Esophagus squamous epithelium (tissue), 5 donors: ENCODE results near the gene MYO5A. TPM values are rescaled to one million over a fixed set of nuclear protein-coding genes. Genes with fewer than 3 reads are reported as not detected.

Experiments
- DNase-seq: peaks from one replicate; lab custom pipeline; 2025; lab: John Stamatoyannopoulos, UW
- H3K27ac ChIP-seq, 4 donors: fragments of 200-600 bp; sonication (generic); one replicate each; pipeline ENCODE4 v1.5.1; 2016 to 2019; ENCODE audit warnings: mild to moderate bottlenecking in 1 of 4
- H3K27me3 ChIP-seq, 4 donors: fragments of 200-600 bp; sonication (generic); 1 replicate in 3 of 4; 2 replicates in 1 of 4; pipeline versions ENCODE4 v1.5.1 to v1.6.0; 2017 to 2021; ENCODE audit warnings: antibody characterized with exemption in 1 of 4
- H3K36me3 ChIP-seq, 3 donors: fragments of 200-600 bp; sonication (generic); one replicate each; pipeline ENCODE4 v1.5.1; 2016 to 2019
- H3K4me1 ChIP-seq, 3 donors: fragments of 200-600 bp; sonication (generic); one replicate each; pipeline ENCODE4 v1.5.1; 2017 to 2019
- H3K4me3 ChIP-seq, 4 donors: fragments of 200-600 bp; sonication (generic); 1 replicate in 3 of 4; 2 replicates in 1 of 4; pipeline ENCODE4 v1.5.1; 2016 to 2019; ENCODE audit warnings: mild to moderate bottlenecking in 2 of 4, moderate library complexity in 1 of 4
- H3K9me3 ChIP-seq, 3 donors: fragments of 200-600 bp; sonication (generic); one replicate each; pipeline ENCODE4 v1.5.1; 2016 to 2019
- POLR2A ChIP-seq, 4 donors: fragments of 450-650 bp; IDR thresholded peaks; one replicate each; pipeline ENCODE4 v1.6.1; 2017; ENCODE audit warnings: antibody characterized with exemption in 4 of 4, mild to moderate bottlenecking in 4 of 4, moderate library complexity in 3 of 4
- WGBS, 2 donors: methylation state at CpG; one replicate each; pipeline ENCODE4 v1.1.5; 2018; 5-methylcytosine and 5-hydroxymethylcytosine counted together
- intact Hi-C: fragments of 100-400 bp; cut with DNase I; formaldehyde crosslinking; loops from one replicate; pipeline ENCODE4 v1.15.0; 2022
- total RNA-seq, 4 donors: library from RNA; depleted of rRNA; stranded (reverse); fragments of >200 nt; gene quantifications; one replicate each; pipeline ENCODE4 v1.1.0, GENCODE V29; 2016
- TF ChIP-seq, protein P1 (sequence below), 6 experiments: fragments of 450-650 bp in 4 of 6; fragments of 200-600 bp in 2 of 6; sonication (generic) in 2 of 6; IDR thresholded peaks; one replicate each; pipeline ENCODE4 v1.5.1; 2016 to 2019; ENCODE audit warnings: antibody characterized with exemption in 6 of 6, mild to moderate bottlenecking in 4 of 6, moderate library complexity in 4 of 6
- donor health status: DM: yes; HTN: yes; CAD: no.

Gene MYO5A
- total RNA-seq, 4 donors from 2014 or later: 11.3 to 24.6 (median 22.3) TPM

DNA sequence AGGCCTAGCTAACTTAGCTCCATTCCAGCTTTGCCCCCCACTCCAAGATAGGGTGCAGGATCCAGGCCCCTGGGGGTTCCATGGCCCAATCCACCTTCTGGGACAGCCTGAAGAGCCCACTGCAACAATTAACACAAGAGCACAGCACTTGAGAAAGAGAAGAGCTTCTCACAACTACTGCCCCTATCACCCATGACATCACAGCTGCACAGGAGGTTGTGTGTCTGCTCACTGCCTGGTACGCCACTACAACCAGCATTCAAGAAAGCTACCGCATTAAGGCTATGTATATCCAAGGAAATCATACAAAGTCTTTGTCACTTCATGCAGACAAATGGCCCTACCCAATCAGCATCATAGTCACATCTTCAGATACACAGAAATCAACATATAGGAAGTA lies 62.0 kb downstream of the MYO5A start:
- Histone ChIP-seq H3K4me3 (no peak overlapping the region), H3K4me1 (peaks cover 0 to 23% (median 16%) of the 10 kb centered on the region in 3 donors), H3K27me3 (no peaks in the 10 kb centered on the region), H3K27ac (peak overlapping the region in 1 of 4 donors; percentile 26), H3K9me3 (no peaks in the 10 kb centered on the region), H3K36me3 (no peaks in the 10 kb centered on the region)
- WGBS, 2 donors: 92 to 100% methylated on average over 2 of the region's 2 CpGs
- TF ChIP-seq, protein P1, sequence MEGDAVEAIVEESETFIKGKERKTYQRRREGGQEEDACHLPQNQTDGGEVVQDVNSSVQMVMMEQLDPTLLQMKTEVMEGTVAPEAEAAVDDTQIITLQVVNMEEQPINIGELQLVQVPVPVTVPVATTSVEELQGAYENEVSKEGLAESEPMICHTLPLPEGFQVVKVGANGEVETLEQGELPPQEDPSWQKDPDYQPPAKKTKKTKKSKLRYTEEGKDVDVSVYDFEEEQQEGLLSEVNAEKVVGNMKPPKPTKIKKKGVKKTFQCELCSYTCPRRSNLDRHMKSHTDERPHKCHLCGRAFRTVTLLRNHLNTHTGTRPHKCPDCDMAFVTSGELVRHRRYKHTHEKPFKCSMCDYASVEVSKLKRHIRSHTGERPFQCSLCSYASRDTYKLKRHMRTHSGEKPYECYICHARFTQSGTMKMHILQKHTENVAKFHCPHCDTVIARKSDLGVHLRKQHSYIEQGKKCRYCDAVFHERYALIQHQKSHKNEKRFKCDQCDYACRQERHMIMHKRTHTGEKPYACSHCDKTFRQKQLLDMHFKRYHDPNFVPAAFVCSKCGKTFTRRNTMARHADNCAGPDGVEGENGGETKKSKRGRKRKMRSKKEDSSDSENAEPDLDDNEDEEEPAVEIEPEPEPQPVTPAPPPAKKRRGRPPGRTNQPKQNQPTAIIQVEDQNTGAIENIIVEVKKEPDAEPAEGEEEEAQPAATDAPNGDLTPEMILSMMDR (IDR thresholded peaks at IDR 0.05): no peak
- no peak for TF ChIP-seq POLR2A (IDR thresholded peaks at IDR 0.05)
- intact Hi-C loops: no loop called here
- DNase-seq: no peak

- Histone ChIP-seq H3K27me3 (no peaks in the 10 kb centered on the region), H3K4me1 (peaks cover 0 to 23% (median 16%) of the 10 kb centered on the region in 3 donors), H3K4me3 (no peak overlapping the region), H3K27ac (peak overlapping the region in 1 of 4 donors; percentile 26), H3K9me3 (no peaks in the 10 kb centered on the region), H3K36me3 (no peaks in the 10 kb centered on the region)
- intact Hi-C loops: no loop called here
- DNase-seq: peak; percentile 21
- 50 to 79% methylated on average over 2 of the region's 2 CpGs for WGBS, 2 donors
- no peak for TF ChIP-seq POLR2A (IDR thresholded peaks at IDR 0.05)
- TF ChIP-seq, protein P1 (IDR thresholded peaks at IDR 0.05): no peak
These were observed 62.5 kb downstream of the MYO5A start for GRCh38 chr15:52466134-52466701.

DNA sequence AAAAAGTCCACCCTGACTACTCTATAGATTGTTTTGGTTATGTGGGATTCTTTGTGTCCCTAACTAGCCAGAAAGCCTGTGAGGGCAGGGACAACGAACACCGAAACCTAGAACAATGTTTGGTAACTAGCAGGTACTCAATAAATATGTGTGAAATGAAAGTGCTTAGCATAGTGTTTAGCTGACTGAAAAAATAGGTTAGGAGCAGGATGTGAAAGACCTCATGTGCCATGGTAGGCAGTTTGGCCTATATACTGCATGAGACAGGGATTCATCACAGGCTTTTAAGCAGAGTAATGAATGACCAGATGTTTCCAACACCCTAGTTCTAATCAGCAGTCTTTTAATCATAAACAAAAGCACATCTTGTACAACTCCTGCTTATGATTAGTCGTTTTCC lies 64.2 kb downstream of the MYO5A start:
- Histone ChIP-seq H3K9me3 (no peaks in the 10 kb centered on the region), H3K27ac (peak overlapping the region in 2 of 4 donors; percentile 34 to 67), H3K27me3 (no peaks in the 10 kb centered on the region), H3K4me3 (no peak overlapping the region), H3K4me1 (peaks cover 0 to 23% (median 16%) of the 10 kb centered on the region in 3 donors), H3K36me3 (no peaks in the 10 kb centered on the region)
- no peak for DNase-seq
- intact Hi-C loops: no loop called here
- 66 to 87% methylated on average over 3 of the region's 3 CpGs for WGBS, 2 donors
- TF ChIP-seq, protein P1 (IDR thresholded peaks at IDR 0.05): no peak
- TF ChIP-seq POLR2A (IDR thresholded peaks at IDR 0.05): no peak

DNA sequence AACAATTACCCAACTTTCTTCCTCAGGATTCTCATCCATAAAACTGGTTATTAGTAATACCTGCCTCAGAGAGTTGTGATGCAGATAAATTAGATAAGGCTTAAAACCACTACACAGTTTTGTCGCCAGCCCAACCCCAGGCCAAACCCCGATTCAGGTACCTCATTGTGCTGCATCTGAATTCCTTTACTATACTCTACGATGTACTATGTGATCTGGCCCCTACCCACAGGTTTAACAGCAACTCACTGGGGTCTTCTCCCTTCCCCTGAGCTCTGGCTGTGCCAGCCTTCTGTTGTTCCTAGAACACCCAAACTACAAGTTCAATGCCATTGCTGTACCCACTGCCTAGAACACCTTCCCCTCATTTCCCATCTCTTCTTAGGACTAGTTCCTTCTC lies 64.6 kb downstream of the MYO5A start:
- no peaks in the 10 kb centered on the region for H3K27me3 ChIP-seq
- 87 to 92% methylated on average over 3 of the region's 3 CpGs for WGBS, 2 donors
- DNase-seq: no peak
- peaks cover 0 to 23% (median 16%) of the 10 kb centered on the region in 3 donors for H3K4me1 ChIP-seq
- no peak overlapping the region for H3K4me3 ChIP-seq
- H3K9me3 ChIP-seq: no peaks in the 10 kb centered on the region
- intact Hi-C loops: no loop called here
- H3K27ac ChIP-seq: peak overlapping the region in 2 of 4 donors; percentile 34 to 67
- no peak for TF ChIP-seq POLR2A (IDR thresholded peaks at IDR 0.05)
- TF ChIP-seq, protein P1 (IDR thresholded peaks at IDR 0.05): no peak
- H3K36me3 ChIP-seq: no peaks in the 10 kb centered on the region

- TF ChIP-seq POLR2A (IDR thresholded peaks at IDR 0.05): no peak
- TF ChIP-seq, protein P1 (IDR thresholded peaks at IDR 0.05): no peak
- H3K27ac ChIP-seq: peak overlapping the region in 1 of 4 donors; percentile 67
- intact Hi-C loops: no loop called here
These were observed 65.0 kb downstream of the MYO5A start for GRCh38 chr15:52463638-52464037.

More at GRCh38 chr15:52463638-52464037, 65.0 kb downstream of the MYO5A start:
- Histone ChIP-seq H3K4me3 (no peak overlapping the region), H3K4me1 (peaks cover 0 to 23% (median 16%) of the 10 kb centered on the region in 3 donors), H3K9me3 (no peaks in the 10 kb centered on the region), H3K27me3 (no peaks in the 10 kb centered on the region), H3K36me3 (no peaks in the 10 kb centered on the region)
- DNase-seq: no peak
